Islet of Langerhans (tissue), 1 donor: Measurements from ENCODE around the gene ADCYAP1R1.

ENCODE experiments used
- FAIRE-seq: peaks from one replicate; lab custom pipeline; 2011; peaks lifted over from hg19 to GRCh38; lab: Jason Lieb, UNC

Gene ADCYAP1R1

GRCh38 chr7:31068006-31068675, 16.0 kb downstream of the ADCYAP1R1 start:
- no peak for FAIRE-seq

DNA sequence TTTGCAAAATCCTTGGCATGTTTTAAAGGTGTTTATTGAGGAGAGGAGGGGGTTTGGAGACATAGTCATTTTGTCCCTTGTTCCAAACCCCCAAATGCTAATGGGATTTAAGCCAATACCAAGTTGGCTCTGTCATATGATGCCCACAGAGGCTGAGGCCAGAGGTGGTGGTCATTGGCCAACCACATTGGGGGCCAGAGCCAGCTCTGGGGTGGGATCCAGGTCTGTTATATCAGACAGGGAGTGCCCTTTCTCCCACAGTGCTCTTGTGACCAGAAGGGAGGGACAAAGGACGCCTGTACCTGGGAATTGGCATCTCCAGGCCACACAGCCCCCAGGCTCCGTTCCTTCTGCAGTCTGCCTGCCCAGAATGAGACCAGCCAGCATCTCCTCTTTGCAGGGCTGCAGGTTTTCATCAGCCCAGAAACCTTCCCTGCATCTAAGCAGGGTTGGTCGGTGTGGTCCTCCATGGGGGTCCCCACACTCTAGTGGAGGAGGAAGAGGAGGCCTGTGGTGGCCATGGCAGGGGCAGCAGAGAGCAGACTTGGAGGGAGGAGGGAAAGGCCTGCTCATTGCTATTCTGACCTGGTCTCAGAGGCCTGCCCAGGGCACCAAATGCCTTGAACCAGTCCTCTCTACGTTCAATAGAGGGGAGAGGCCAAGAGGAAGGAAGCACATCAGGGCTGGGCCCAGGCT, 17.9 kb downstream of the ADCYAP1R1 start:
- no peak for FAIRE-seq

DNA sequence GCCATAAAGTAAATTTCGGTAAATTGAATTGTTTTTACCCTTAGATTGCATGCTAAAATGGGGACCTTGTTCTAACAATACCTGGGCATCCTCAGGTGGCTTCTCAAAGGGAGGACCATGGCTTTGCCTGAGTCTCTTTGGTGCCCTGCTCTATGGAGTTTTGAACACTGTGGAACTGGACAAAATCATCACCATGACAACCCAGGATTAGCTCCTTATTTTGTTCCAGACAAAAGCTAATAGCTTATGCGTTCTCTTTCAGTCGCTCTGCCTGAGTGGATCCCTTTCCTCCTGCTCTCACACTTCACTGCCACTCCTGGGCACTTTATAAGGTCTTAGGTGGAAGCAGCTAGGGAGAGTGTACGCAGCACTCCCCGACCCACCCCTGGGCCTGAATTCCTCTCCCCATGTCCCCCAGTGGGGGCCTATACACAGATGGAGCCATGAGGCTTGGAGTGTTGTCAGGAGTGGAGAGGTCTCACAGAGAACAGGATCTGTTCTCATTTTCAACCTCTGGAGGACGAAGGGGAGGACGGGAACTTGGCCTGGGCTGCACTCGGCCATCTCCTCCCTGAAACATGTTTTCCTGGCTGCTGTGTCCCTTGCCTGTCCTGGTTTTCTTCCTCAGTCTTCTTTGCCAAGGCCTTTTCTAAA, 19.0 kb downstream of the ADCYAP1R1 start:
- no peak for FAIRE-seq

GRCh38 chr7:31071645-31072029, 19.5 kb downstream of the ADCYAP1R1 start:
- FAIRE-seq, result no peak

- FAIRE-seq, result no peak
These were observed 21.4 kb downstream of the ADCYAP1R1 start for GRCh38 chr7:31073326-31074119.

GRCh38 chr7:31074120-31074383, 21.9 kb downstream of the ADCYAP1R1 start:
- no peak for FAIRE-seq

DNA sequence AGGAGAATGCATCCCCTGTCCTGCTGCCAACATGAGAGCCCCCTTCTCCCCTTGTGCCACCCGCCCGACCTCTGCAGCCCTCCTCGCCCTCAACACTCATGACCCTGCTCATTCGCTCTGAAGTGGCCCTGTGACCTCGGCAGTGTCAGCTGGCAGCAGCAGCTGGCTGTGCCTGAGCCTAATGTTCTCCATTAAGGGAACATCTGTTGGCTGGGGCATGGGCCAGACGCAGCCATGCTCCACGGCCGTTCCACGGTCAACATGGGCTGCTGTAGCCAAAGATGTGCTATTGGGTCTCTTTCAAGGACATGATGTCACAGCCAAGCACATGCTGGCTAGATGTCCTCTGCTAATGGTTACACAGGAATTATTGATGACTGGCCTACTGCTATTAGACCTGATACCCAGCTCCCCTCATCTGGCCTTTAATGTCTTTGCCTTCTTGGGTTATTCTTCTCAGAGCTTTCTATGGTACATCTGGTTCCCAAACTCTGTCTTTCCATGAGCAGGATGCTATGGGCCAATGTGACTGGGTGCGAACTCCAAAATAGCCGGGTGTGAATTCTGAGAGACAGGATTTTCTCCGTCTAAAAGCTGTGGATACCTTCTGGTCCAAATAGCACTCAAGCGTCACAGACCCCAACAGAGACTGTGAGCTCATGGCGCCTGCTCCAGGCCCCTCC, 22.4 kb downstream of the ADCYAP1R1 start:
- no peak for FAIRE-seq

- no peak for FAIRE-seq
These were observed 22.9 kb downstream of the ADCYAP1R1 start for GRCh38 chr7:31075086-31075405.

- FAIRE-seq, result no peak
These were observed 23.9 kb downstream of the ADCYAP1R1 start for GRCh38 chr7:31076051-31076450.

GRCh38 chr7:31076641-31077310, 24.7 kb downstream of the ADCYAP1R1 start:
- no peak for FAIRE-seq

GRCh38 chr7:31077484-31078362, 25.6 kb downstream of the ADCYAP1R1 start:
- FAIRE-seq, result no peak

DNA sequence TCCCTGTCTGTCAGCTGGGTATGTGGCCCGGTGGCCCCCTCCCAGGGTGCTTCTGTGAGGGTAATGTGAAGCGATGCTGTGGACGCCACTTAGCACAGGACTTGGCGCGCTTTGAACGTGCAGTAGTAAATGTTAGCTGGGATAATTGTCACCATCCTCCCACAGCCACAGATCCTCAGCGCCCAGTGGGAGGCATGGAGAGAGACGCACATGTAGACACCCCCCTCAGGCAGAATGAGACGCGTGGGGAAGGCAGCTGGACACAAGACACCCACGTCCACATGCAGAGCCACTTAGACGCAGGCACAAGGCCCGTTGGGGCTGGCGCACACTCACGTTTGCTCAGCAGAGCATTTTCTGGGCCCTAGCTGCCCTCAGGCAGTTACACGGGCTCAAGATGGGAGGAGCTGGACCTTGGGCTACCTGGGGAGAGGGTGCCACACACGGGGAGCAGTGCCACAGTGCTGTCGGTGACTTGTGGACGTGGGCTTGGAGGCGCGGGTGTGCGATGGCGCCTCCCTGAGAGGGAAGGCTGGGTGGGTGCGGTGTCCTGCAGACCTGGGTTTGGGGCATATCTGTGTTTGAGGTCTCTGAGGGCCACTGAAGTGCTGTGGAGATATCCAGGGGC, 26.4 kb downstream of the ADCYAP1R1 start:
- no peak for FAIRE-seq

GRCh38 chr7:31079126-31079823, 27.2 kb downstream of the ADCYAP1R1 start:
- no peak for FAIRE-seq

GRCh38 chr7:31079824-31080511, 27.9 kb downstream of the ADCYAP1R1 start:
- no peak for FAIRE-seq

DNA sequence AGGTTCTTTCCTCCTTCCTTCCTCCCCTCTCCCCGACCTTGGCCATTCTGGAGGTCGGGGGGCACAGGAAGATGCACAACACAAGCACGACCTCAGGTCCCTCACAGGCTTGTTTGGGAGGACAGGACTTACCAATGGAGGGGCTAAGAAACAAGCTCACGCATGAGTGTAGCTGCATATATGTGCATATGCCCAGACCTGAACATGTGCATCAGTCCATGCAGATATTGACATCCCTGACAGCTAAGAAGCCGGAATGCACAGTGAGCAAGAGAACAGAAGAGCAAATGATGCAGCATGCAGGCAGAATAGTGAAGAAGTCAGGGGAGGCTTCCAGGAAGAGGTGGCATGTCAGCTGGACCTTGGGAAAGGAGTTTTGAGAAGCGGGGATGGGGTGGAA, 28.7 kb downstream of the ADCYAP1R1 start:
- FAIRE-seq, result no peak

DNA sequence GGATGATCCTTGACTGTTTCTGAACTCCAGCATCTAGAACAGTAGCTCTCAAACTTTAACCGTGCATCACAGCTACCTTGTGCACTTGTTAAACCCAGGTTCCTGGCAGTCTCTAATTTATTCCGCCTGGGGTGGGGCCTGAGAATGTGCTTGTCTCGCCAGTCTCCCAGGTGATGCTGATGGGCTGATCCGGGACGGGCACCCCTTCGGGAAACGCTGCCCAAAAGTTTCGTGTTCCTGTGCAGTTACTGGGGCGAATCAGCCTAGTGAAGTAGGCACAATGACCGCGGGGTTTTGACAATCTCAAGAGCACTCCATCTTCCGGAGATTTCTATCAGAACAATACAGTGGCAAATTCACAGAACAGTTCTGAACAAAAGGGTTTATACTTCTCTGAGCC, 29.9 kb downstream of the ADCYAP1R1 start:
- no peak for FAIRE-seq

- no peak for FAIRE-seq
These were observed 30.3 kb downstream of the ADCYAP1R1 start for GRCh38 chr7:31082447-31082846.

DNA sequence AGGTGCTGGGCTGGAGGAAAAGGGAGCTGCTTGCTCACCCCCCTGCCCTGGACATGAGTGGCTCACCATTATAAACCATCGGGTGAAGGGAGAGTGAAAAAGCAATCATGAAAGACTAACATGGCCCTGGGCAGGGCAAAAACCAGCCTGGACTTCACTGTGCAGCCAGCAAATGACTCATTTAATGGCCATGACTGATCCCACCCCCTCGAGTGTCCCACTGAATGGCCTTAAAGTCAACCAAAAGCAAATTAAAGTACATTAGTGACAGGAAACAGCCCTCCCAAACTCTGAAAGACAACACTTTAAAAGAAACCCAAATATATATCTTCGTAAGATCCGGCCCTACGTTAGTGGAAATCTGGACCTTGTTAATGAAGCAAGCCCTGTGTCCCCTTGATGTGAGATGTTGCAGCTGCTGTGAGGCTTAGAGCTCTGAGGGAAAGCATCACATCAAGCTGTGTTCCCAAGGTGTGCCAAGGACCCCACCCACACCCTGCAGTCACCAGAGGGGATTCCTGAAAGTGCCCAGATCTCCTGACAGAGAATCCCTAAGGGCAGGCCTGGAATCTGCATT, 31.2 kb downstream of the ADCYAP1R1 start:
- no peak for FAIRE-seq

DNA sequence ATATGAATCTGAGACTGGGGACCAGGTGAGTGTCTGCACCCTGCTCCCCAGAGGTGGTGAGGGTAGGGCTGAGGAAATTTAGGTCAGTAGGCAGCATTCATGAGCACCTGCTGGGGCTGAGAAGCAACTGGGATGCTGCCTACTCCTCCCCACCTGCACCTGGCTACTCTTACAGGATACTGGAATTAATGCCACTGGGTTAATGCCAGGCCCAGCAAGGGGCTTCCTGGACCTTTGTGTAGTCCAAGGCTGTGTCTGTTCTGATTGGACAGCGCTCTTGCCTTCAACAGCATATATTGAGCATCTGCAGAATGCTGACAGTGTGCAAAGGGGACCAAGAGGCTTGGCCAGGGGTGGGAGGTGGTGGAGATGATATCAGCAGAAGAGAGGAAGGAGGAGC, 32.1 kb downstream of the ADCYAP1R1 start:
- FAIRE-seq, result no peak
